Amniotic stem cell (primary cell): ENCODE data around the gene SCMH1.
A peak's percentile ranks its signal among the peaks of the same experiment; 100 is the strongest.
"Not testable (repeated sequence)": the region's sequence is repeated elsewhere in the genome, so short reads cannot be mapped to it uniquely, and the experiment has no call there.

ENCODE experiments used
- DNase-seq: peaks from one replicate; lab custom pipeline; 2025; lab: John Stamatoyannopoulos, UW

Gene SCMH1

DNA sequence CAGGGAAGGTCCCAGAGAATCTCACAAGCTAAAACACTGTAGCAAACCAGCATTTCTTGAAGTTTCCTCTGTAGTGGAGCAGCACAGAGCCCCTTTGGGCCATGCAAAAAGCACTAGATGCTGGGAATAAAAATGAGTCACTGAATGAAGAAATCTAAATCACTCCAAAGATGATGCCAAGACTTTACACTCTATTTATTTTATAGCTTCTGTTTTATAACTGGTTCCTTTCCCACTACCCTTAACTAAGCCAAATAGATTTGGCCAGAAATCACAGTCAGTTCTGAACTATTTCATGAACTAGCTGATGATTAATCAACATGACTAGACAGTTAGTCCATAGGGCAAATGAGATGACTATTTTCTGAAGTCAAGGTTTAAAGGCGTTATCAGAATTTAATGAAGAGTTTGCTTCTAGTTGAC is 89.5 kb downstream of the SCMH1 start:
- peak; percentile 27 for DNase-seq

DNA sequence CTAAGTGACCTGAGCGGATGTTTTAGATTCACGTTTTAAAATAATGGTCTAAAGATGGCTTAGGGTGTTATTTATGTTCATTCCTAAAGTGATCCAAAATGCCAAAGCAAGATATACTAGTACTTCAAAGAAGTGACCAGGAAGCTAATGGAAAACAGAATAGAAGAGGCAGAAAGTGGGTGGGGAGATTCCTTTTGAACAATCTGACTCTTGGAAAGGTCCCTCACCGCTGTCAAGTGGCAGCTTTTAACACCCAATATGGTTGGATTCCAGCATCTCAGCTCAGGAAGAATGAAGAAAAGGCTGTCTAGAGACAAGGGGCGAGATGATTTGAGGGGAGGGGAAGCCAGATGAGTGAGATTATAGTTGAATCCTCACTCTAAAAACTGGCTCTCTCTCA is 90.3 kb downstream of the SCMH1 start:
- no peak for DNase-seq

DNA sequence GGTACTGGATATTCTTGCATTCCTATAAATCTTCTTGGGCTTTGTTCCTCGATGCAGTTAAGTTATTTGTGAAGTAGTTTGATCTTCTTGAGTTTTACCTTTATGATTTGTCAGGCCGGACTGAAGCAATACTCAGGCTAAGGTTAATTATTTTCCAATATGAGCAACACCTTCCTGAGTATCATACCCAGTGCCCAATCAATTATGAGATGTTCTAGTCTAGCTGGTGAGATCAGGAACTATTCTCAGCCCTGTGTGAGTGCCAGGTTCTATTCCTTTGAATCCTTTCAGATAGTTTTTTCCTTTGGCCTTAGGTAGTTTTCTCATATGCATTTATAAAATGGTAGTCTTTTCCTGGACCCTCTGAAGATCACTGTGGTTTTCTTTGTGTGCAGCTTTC is 92.5 kb downstream of the SCMH1 start:
- no peak for DNase-seq

DNA sequence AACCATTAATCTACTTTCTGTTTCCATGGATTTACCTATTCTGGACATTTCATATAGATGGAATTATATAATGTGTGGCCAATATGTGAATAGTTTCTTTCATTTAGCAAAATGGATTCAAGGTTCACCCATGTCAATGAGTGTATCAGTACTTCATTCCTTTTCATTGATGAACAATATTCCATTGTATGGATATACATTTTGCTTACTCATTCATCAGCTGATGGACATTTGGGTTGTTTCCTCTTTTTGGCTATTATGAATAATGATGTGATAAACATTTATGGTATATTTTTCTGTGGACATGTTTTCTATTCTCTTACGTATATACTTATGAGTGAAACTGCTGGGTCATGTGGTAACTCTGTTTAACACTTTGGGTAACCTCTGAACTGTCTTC is 97.8 kb downstream of the SCMH1 start:
- DNase-seq, result no peak

DNA sequence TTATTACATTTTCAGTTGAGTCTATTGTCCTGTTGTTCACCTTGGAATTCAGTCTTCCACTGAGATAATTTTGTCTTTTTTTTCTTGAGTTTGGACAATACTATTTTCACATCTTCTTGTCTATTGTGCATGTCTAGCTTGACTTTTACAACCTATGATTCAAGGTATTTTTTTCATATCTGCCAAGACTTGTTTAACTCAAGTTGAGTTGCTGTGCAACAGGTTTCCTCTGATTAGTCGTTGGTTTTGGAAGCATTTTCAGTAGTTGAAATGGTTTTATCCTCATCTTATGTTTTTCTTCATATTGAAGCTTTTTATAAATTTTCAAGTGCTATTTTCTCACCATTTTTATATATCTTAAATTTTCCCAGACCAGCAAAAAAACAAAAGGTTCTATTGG is 103.6 kb downstream of the SCMH1 start:
- DNase-seq, result no peak

DNA sequence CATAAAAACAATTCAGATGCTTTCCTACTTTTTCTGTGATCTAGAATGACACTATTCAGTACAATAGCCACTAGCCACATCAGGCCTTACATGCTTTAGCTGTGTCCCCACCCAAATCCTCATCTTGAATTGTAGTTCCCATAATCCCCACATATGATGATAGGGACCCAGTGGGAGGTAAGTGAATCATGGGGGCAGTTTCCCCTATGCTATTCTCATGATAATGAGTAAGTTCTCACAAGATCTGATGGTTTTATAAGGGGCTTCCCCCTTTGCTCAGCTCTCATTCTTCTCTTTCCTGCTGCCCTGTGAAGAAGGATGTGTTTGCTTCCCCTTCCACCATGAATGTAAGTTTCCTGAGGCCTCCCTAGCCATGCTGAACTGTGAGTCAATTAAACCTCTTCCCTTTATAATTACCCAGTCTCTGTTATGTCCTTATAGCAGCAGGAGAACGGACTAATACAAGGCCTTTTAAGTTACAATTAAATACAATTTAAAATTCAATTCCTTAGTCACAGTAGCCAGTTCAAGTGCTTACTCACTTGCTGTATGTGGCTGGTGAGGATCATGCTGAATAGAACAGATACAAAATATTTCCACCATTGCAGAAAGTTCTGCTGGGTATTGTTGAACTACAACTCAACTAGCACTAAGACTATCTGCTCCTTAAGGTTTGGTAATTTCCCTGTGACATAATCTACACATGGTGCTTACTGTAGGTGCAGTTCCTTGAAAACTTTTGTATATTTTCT is 106.7 kb downstream of the SCMH1 start:
- DNase-seq, result no peak

DNA sequence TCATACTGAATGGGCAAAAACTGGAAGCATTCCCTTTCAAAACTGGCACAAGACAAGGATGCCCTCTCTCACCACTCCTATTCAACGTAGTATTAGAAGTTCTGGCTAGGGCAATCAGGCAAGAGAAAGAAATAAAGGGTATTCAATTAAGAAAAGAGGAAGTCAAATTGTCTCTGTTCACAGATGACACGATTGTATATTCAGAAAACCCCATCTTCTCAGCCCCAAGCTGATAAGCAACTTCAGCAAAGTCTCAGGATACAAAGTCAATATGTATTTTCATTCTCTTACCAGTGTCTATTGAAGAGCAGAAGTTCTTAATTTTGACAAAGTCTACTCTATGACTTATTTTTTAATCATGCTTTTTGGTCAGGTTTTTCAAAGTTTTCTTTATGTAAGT is 107.8 kb downstream of the SCMH1 start:
- not testable (repeated sequence) for DNase-seq

DNA sequence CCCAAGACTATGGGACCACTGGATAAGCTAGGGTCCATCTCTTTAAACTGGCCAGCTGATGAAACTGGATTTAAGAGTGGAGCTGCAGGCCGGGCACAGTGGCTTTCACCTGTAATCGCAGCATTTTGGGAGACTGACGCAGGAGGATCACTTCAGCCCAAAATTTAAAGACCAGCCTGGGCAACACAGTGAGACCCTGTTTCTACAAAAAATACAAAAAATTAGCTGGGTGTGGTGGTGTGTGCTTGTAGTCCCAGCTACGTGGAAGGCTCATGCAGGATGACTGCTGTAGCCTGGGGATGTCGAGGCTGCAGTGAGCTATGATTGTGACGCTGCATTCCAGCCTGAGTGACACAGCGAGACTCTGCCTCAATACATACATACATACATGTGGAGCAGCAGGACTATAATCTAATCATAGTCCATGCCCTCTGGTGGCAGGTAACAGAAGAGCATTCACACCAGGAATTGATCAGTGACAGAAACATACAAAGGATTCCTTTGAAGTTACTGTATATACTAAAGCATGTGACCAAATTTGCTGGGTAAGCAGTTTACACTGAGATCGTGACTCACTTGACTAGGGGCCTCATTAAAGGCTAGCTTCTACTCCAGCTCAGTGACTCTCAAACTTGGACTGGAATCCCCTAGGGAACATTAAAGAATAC is 119.1 kb downstream of the SCMH1 start:
- peak; percentile 48 for DNase-seq

DNA sequence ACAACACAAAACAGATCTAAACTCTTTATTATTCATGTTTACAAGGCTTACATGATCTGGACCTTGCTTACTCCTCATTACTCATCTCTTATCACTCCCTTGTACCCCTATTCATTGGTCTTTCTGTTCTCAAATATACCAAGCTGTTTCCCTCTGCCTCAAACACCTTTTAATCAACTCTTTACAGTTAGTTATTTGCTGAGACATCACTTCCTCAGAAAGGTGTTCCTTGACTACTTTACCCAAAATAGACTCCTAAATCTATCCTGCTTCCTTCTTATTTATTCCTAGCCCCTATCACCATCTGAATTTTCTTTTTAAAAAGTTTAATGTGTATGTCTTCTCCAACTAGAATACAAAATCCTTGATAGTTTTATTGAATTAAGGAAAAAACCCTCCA is 120.0 kb downstream of the SCMH1 start:
- DNase-seq, result no peak

DNA sequence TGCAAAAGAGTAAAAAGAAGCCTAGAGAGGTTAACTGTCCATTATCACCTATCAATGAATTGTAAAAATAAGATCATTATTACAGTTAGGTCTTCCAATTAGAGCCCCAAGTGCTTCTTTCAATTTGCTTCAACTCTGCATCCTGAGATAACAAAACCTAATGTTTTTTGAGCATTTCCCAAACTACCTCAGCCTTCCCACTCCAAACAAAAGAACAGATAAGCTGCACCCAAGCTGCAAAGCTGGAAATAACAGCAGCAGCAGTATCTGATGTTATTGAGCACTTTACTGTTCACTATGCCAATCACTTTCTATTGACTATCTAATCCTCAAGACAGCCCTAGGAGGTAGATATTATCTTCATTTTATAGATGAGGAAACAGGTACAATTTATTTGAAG is 123.5 kb downstream of the SCMH1 start:
- no peak for DNase-seq

DNA sequence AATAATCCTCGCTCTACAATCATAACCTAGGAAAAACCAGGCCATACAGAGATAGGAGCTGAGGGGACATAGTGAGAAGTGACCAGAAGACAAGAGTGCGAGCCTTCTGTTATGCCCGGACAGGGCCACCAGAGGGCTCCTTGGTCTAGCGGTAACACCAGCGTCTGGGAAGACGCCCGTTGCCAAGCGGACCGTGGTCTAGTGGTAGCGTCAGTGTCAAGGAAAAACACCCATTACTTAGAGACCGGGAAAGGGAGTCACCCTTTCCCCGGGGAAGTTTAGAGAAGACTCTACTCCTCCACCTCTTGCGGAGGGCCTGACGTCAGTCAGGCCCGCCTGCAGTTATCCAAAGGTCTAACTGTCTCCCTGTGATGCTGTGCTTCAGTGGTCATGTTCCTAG is 124.9 kb downstream of the SCMH1 start:
- not testable (repeated sequence) for DNase-seq

DNA sequence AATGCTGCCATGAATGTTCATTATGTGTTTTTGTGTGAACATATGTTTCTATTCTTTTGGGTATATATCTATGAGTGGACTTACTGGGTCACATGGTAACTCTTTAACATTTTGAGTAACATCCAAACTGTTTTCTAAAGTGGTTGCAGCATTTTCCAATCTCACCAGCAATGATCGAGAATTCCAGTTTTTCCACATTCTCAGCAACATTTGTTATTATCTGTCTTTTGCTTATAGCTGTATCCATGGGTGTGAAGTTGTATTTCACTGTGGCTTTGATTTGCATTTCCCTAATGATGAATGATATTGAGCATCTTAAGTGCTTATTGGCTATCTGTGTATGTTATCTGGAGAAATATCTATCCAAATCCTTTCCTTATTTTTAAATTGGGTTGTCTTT is 131.4 kb downstream of the SCMH1 start:
- no peak for DNase-seq

DNA sequence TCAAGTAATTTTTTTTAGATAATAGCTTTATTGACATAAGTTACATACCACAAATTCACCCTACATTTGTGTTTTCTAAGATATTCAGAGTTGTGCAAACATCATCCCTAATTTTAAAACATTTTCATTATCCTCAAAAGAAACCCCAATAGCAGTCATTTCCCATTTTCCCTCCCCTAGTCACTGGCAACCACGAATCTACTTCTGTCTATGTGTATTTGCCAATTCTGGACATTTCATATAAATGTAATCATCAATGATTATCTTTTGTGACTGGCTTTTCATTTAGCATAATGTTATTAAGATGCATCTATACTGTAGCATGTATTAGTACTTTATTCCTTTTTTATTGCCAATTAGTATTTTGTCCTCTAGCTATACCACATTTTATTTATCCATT is 131.8 kb downstream of the SCMH1 start:
- DNase-seq, result no peak

DNA sequence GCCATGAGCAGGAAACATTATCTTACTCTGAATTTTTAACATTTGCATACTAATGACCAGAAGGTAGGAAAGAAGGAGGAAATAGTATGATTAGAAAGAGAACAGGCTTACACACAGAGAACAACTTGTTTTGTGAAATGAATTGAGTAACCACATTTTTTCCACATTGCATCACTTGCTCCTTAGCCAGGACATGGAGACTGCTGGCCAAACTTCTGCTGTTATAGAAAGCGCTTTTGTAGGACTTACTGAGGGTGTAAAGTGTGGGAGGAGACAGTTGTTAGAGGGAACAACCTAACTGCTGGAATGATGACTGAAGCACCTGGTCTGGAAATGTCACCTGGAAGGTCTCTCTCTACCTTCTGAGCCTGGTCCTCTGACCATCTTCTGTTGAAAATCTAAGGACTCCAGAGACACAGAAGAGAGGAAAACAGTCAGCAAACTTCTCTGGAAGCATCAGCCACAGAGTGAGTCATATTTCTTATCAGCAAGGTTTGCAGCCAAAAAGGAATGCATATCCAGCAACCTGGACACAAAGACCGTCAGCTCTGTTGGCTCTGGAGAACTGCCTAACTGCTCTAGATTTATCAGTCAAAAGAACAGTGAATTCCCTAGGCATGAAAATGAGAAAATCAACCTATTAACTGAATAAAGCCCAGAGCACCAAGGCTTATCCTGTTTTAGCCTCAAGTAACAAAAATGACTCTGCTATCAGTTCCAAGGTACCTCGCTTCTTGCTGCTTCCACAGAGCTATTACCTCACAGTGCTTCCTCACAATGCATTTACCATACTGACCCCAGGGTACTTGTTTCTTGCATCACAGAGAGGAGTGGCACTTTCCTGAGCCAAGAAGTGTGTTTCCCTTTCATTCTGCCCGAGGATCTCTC is 132.6 kb downstream of the SCMH1 start:
- peak; percentile 61 for DNase-seq

DNA sequence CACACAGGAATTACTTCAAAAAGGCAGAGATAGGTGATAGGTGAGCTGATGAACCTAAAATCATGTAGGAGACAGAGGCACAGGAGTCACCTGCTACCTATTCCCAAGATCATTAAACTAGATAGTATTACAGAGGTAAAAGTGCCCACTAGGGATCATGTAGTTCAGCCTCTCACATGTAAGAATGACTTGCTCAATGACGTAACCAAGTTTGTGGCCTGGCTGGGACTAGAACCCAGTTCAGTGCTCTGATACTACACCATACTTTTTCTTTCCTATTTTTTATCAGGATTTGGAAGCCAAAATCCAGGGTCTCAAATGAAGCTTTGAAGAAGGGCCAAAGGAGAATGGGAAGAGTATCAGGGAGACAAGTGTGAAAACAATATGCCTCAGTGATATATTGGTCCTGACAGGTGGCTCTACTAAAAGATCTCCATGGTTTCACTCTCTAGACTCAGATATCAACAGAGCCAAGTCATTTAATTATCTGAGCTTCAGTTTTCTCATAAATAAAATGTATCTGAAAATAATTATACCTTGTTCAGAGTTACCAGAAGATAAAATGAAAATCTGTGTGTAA is 133.3 kb downstream of the SCMH1 start:
- no peak for DNase-seq

DNA sequence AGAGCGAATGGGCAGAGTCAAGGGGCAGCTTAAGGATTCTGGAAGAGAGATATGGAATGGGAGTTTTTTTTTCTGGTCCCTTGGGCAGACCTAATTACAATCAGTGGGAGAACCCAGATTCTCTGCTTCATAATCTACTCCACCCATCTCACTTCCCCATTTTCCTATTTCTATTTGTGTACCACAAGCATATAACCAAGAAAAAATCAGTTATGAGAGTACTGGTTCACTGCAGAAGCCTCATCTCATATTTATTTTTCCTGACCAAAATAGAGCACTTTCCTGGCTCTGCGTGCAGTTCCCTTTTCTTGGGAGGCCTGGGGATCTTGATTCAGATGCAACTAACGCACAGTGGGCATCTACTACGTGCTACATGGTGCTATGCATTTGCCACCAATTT is 138.3 kb downstream of the SCMH1 start:
- no peak for DNase-seq

DNA sequence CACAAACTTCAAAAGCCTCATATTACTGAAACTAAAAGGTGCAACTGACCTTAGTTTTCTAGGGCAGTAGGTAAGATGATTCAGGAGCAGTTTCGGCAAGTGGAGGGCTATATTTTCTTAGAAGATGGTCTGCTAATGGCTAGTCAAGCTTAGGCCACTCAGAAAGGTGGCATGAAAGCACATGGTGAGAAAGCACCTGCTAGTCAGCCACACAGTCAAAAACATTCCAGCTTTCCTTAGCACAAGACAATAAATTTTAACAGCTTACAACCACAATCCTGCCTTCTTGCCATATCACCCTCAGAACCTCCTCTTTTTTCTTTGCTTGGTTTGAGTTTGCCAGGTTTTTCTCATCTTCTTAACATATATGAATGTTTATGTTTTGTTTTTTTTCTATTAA is 139.5 kb downstream of the SCMH1 start:
- no peak for DNase-seq

DNA sequence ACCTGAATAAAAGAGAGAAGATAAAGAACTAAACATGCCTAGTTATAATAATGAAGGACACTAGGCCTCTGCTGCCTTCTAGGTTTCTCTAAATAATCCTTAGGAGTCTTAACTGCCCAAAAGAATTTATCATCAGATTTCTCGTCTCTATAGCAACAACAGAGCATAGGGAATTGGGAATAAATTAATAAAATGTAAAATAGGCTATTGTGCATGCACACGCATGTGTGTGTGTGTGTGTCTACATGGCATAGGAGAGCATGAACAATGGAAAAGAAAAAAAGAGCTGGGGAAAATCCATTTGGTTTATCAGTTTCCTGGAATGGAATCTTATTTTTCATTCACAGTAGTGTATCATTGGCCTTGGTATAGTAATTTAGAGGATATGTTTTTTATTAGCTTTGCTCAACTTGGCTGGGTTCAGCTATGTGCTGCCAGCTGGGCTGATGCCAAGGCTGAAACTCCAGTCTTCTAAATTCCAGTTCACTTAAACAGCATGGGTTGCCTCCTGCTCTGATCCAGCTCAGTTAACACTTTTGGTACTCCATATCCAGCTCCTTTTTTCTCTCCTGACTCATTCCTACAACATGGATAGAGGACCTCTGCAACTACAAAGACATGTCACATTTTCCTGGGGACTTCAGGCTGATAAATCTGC is 140.0 kb downstream of the SCMH1 start:
- peak; percentile 71 for DNase-seq

DNA sequence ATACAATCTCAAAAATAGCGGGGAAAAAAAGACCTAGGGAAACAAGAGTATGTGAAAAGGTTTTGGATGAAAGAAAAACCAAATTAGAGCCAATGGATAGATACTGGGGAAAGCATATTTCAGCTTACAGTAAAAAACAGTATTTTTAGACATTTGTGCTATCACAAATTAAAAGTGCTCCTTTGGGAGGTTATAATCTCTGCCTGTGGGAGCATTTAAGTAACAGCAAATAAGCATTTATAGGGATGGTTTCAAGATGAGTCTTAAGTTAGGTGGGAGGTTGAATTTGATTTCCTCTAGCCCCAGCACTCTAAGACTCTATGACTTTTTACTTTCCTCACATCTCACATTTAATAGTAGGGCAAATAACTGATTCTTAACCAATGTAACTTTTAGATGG is 141.0 kb downstream of the SCMH1 start:
- no peak for DNase-seq

DNA sequence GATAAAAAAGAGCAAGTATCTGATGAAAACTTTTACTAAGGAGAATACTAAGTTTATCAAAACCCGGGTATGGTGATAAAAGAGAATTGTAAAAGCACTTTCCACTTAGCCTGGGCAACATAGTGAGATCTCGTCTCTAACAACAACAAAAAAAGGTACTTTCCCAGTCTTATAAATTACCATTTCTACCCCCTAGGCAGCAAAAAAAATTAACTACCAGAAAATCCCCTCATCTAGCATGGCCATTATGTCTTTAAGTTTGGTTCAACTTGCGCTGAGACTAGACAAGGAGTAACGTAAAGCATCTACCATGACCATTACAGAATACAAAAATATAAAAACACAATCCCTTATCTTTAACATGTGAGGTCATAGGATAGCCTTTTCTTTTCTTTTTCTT is 141.9 kb downstream of the SCMH1 start:
- DNase-seq, result no peak

DNA sequence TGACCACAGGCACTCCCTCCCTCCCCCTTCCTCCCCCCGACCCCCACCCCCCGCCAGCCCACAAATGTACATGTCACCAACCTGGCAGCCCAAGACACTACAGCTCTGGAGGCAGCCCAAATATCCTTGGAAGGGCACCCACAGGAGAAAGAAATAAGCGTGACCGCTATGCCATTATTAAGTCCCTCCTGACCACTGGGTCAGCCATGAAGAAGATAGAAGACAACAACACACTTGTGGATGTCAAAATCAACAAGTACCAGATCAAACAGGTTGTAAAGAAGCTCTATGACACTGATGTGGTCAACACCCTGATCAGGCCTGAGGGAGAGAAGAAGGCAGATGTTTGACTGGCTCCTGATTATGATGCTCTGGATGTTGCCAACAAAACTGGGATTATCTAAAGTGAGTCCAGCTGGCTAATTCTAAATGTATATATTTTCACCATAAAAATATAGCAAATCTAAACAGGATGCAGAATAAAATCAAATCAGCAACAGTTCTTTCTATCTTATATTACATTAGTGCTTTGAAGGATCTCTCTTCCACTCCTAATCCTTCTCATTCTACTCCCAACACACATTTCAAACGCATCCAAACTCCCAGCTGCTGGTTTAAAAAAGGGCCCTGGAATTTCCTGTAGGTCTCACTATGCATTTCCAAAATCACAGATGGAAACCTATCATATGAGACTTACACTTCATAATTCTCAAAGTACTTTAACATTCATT is 143.2 kb downstream of the SCMH1 start:
- DNase-seq, result no peak
